Upper lobe of right lung (tissue), 1 donor: ENCODE results near the gene ARL5C. TPM values are rescaled to one million over a fixed set of nuclear protein-coding genes. Genes with fewer than 3 reads are reported as not detected.
A peak's percentile ranks its signal among the peaks of the same experiment; 100 is the strongest.

Source experiments
- ATAC-seq: fragments of 200-7000 bp; cut with Tn5 transposase; one replicate; pipeline ENCODE4 v1.9.1; 2020; ENCODE audit warnings: mild to moderate bottlenecking, moderate library complexity
- DNase-seq: peaks from one replicate; pipeline ENCODE4 v3.0.0-alpha.2; 2020
- H3K27ac ChIP-seq: fragments of 200-600 bp; one replicate; pipeline ENCODE4 v1.8.0; 2022
- H3K27me3 ChIP-seq: fragments of 200-600 bp; one replicate; pipeline ENCODE4 v1.8.0; 2022; ENCODE audit warnings: mild to moderate bottlenecking
- H3K36me3 ChIP-seq: fragments of 200-600 bp; one replicate; pipeline ENCODE4 v1.8.0; 2022
- H3K4me1 ChIP-seq: fragments of 200-600 bp; one replicate; pipeline ENCODE4 v1.8.0; 2022
- H3K4me3 ChIP-seq: fragments of 200-600 bp; one replicate; pipeline ENCODE4 v1.8.0; 2022; ENCODE audit warnings: mild to moderate bottlenecking
- H3K9me3 ChIP-seq: fragments of 200-600 bp; one replicate; pipeline ENCODE4 v1.8.0; 2022
- intact Hi-C: fragments of 100-400 bp; cut with DNase I; formaldehyde crosslinking; loops from one replicate; pipeline ENCODE4 v1.11.0; 2022
- total RNA-seq: library from RNA; stranded (reverse); fragmentation: NEBNext Ultra II Directional; extraction: Animal tissue kit (Norgen Biotek cat#: 25700); gene quantifications from one replicate; pipeline ENCODE4 v1.2.1, GENCODE V29; 2021
- TF ChIP-seq, protein P1 (sequence below): fragments of 200-600 bp; IDR thresholded peaks from one replicate; pipeline ENCODE4 v1.8.0; 2022; ENCODE audit warnings: antibody characterized with exemption
- donor health status: DM: no; HTN: yes; CAD: no; lungs with severe emphysema.

ARL5C gene
- total RNA-seq, 1 donor from 2014 or later: not detected

DNA sequence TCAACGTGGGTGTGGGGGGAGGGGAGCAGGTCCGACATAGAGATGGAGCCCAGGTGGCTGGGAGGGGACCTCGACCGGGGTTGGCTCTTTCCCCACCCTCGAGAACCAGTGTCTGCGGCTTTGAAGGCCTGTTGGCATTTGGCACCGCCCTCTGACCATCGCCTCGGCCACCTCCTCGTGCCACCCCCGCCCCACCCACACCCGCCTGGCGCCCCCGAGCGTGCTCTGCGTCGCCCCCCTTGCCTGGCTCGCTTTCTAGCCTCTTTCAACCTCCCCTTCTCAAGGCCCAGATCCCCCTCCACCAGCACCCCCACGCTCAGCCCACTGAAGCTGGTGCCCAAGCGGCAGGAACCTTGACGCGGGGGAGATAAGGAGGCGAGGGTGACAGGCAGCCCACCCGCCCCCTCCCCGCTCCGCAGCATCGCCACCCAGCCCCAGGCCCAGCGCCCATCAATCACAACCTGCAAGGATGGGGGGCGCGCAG is 30.9 kb upstream of the ARL5C start:
- peak; percentile 45 for ATAC-seq
- intact Hi-C loops: no loop called here
- peak overlapping the region; percentile 81 for H3K27ac ChIP-seq

DNA sequence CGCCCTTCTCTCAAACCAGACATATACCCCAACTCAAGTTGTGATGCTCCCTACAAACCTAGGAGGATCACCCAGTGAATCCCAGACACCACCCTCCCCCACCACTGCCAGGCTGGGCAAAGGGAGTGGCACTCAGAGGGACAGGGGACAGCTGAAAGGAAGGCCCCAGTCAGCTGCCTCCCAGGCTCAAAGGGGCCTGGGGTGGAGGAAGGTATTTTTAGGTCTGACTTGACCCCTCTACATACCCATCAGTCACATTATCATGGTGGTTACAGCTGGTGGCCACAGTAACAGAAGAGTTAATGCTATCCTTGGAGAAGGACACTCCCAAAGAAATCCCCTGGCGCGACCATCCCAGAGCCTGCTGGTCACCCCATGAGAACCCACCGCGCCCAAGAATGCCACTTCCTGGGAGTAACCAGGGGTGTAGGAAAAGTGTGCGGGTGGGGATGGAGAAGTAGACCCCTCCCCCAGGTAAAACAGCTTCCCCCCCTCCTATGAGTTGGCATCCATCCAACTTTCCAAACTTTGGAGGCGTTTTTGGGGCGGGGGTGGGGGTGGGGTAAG is 30.4 kb upstream of the ARL5C start:
- intact Hi-C loops: no loop called here

More for the DNA sequence above, 30.9 kb upstream of the ARL5C start:
- peak; percentile 89 for DNase-seq
- Histone ChIP-seq H3K36me3 (peaks cover 28% of the 10 kb centered on the region), H3K27me3 (no peaks in the 10 kb centered on the region), H3K9me3 (no peaks in the 10 kb centered on the region), H3K4me1 (peaks cover 47% of the 10 kb centered on the region), H3K4me3 (peak overlapping the region; percentile 85)
- TF ChIP-seq, protein P1, sequence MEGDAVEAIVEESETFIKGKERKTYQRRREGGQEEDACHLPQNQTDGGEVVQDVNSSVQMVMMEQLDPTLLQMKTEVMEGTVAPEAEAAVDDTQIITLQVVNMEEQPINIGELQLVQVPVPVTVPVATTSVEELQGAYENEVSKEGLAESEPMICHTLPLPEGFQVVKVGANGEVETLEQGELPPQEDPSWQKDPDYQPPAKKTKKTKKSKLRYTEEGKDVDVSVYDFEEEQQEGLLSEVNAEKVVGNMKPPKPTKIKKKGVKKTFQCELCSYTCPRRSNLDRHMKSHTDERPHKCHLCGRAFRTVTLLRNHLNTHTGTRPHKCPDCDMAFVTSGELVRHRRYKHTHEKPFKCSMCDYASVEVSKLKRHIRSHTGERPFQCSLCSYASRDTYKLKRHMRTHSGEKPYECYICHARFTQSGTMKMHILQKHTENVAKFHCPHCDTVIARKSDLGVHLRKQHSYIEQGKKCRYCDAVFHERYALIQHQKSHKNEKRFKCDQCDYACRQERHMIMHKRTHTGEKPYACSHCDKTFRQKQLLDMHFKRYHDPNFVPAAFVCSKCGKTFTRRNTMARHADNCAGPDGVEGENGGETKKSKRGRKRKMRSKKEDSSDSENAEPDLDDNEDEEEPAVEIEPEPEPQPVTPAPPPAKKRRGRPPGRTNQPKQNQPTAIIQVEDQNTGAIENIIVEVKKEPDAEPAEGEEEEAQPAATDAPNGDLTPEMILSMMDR: no peak

DNA sequence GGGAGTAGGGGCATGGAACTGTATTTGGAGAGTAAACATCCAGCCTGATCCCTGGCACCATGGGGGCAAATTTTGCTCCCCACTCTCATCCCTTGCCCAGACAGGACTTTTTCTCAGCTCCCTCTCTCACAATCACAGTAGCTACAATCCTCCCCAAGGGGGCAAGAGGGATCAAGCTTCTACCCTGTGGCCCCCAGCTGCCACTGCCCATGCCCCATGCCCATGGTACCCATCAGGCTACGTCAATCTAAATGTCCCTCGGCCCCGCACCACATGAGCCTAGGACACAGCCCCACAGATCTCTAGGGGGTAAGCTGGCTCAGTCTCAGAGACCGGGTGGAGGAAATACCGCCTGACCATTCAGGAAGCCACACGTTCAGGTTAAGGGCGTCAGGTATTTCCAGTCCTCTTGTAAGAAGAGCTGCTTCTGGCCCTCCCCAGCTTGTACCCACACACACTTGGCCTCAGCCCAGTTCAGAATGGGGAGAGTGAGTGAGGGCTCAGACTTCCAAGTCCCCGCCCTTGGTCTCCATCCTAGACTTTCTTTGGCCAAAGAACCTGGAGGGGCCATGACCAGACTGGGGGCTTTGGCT is 29.7 kb upstream of the ARL5C start:
- Histone ChIP-seq H3K4me1 (peaks cover 35% of the 10 kb centered on the region), H3K27ac (peak overlapping the region; percentile 75), H3K4me3 (peak overlapping the region; percentile 85), H3K27me3 (no peaks in the 10 kb centered on the region), H3K9me3 (no peaks in the 10 kb centered on the region), H3K36me3 (peaks cover 29% of the 10 kb centered on the region)
- ATAC-seq (peak; percentile 53), DNase-seq (peak; percentile 80)
- intact Hi-C loops: no loop called here
- TF ChIP-seq, protein P1: no peak

More for the DNA sequence above, 30.4 kb upstream of the ARL5C start:
- H3K9me3 ChIP-seq: no peaks in the 10 kb centered on the region
- H3K4me3 ChIP-seq: peak overlapping the region; percentile 85
- TF ChIP-seq, protein P1: no peak
- ATAC-seq (no peak), DNase-seq (no peak)
- peaks cover 41% of the 10 kb centered on the region for H3K4me1 ChIP-seq
- no peaks in the 10 kb centered on the region for H3K27me3 ChIP-seq
- H3K36me3 ChIP-seq: peaks cover 28% of the 10 kb centered on the region
- H3K27ac ChIP-seq: peak overlapping the region; percentile 55

DNA sequence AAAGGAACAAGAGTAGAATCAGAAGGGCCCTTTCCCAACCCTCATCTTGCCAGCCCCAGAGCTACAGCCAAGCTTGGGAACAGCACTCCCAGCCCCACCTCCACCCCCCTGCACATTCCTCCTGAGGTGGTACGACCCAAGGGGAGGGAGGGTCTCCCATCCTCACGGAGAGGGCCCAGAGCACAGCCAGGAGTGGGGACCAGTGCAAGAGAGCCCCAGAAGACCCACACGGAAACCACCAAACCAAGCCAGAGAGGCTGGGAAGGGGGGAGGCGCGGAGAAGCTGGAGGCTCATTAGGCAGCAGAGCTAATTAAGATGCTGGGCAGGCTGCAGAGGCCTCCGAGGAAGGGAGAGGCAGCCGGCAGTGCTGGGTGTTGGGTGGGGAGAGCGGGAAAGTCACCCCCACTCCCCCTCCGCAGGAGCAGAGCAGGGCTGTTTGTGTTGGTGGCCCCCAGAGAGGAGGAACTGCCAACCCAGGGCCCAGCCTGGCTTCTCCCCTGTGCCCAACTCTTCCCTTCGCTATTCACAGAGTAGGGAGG is 29.1 kb upstream of the ARL5C start:
- Histone ChIP-seq H3K27me3 (no peaks in the 10 kb centered on the region), H3K36me3 (peaks cover 35% of the 10 kb centered on the region), H3K4me3 (peak overlapping the region; percentile 85), H3K9me3 (no peaks in the 10 kb centered on the region), H3K27ac (peak overlapping the region; percentile 75), H3K4me1 (peaks cover 34% of the 10 kb centered on the region)
- no peak for DNase-seq
- intact Hi-C loops: no loop called here
- TF ChIP-seq, protein P1: no peak
- ATAC-seq: no peak

DNA sequence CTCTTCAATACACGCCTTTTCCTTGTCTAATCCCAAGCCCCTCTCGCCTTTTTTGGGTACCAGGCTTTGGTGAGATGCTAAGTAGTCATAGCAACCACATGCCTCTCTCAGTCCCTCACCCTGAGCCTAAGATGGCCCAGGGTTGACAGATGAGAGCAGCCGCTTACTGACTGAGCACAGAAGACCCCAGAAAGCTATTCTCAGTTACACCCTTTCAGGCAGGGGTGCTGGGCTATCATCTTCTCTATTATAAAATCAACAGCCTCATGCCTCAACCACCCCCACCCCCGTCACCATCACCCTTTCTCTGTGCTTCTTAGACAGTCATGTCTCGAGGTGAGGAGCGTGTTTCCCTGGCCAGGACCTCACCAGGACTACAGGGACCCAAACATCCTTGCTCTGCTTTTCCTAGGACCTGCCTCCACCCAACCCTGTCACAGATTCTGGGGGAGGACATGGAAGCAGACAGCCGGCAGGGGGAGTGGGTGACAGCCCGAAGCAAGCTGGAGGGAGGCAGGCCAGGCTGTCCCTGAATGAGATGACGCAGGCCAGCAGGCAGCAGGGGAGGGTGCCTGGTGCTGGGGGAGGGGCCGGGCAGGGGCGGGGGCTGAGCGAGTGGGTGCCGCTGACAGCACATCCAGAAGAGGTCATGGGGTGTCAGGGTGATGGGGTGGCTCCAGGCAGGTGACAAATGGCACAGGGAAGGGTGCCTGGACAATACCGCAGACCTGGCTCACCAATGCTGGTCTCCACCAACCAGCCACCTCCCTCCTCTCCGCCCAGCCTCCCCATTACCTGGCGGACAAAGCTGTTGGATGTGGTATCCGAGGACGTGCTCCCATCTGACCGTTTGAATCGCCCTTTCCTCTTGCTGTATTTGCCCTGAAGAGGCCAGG is 28.4 kb upstream of the ARL5C start:
- H3K4me1 ChIP-seq: peaks cover 33% of the 10 kb centered on the region
- intact Hi-C loops: no loop called here
- ATAC-seq (peak; percentile 34), DNase-seq (peak; percentile 79)
- H3K27me3 ChIP-seq: no peaks in the 10 kb centered on the region
- peaks cover 38% of the 10 kb centered on the region for H3K36me3 ChIP-seq
- H3K9me3 ChIP-seq: no peaks in the 10 kb centered on the region
- H3K4me3 ChIP-seq: peak overlapping the region; percentile 85
- TF ChIP-seq, protein P1: no peak
- H3K27ac ChIP-seq: no peak overlapping the region
